Measurements from ENCODE around the gene SOX30. TPM values are rescaled to one million over a fixed set of nuclear protein-coding genes. Genes with fewer than 3 reads are reported as not detected.

SOX30 gene
- total RNA-seq, 1 donor from 2014 or later = 0.15 TPM

DNA sequence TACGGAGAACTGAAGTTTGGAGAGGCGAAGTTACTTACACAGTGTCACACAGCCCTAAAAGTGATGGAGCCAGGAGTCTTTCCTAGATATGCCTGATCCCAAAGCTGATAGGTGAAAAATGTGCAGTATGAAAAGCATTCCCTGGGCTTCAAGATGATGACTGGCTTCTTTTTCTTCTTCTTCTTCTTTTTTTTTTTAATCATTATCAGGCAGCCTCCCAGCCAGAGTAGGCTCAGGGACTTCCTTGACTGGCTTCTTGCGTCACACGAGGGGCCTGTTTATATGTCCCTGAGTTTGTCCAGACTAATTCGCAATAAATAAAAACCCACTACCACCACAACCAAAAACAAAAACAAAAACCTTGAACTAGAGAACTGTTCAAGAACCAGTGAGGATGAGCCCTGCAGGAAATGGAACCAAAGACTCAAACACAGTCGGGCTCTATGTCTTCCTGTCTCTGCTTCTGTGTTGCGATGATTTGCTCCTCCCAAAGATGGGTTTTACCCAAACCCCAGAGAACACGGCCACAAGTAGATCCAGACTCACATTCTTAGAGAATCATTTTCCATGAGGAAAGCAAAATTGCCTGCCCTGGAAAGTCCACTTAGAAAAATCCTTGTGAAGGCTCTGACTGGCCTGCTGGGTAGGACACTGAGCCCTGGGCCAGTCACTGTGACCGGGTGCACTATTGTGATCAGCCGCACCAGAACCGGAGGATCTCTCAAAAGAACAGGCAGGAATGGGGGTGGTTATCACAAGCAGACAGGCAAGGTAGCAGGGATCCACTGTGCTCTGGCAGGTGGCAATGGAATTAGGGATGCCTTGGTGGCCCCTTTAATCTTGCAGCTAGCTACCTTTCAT, 38.6 kb downstream of the SOX30 start:
- TF ChIP-seq, protein P1, sequence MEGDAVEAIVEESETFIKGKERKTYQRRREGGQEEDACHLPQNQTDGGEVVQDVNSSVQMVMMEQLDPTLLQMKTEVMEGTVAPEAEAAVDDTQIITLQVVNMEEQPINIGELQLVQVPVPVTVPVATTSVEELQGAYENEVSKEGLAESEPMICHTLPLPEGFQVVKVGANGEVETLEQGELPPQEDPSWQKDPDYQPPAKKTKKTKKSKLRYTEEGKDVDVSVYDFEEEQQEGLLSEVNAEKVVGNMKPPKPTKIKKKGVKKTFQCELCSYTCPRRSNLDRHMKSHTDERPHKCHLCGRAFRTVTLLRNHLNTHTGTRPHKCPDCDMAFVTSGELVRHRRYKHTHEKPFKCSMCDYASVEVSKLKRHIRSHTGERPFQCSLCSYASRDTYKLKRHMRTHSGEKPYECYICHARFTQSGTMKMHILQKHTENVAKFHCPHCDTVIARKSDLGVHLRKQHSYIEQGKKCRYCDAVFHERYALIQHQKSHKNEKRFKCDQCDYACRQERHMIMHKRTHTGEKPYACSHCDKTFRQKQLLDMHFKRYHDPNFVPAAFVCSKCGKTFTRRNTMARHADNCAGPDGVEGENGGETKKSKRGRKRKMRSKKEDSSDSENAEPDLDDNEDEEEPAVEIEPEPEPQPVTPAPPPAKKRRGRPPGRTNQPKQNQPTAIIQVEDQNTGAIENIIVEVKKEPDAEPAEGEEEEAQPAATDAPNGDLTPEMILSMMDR (IDR thresholded peaks at IDR 0.05; ENCODE audit: unreplicated experiment) = no peak
- DNase-seq (ENCODE audit: low spot score) = no peak
- H3K4me3 Mint-ChIP-seq (ENCODE audit: unreplicated experiment) = no peak overlapping the region
- H3K36me3 Mint-ChIP-seq (ENCODE audit: low read depth, unreplicated experiment) = no peaks in the 10 kb centered on the region
- H3K9me3 Mint-ChIP-seq (ENCODE audit: unreplicated experiment) = no peaks in the 10 kb centered on the region
- H3K27ac Mint-ChIP-seq (ENCODE audit: unreplicated experiment) = no peak overlapping the region
- peaks cover 9% of the 10 kb centered on the region for H3K4me1 Mint-ChIP-seq (ENCODE audit: unreplicated experiment)
- H3K27me3 Mint-ChIP-seq (ENCODE audit: unreplicated experiment) = peaks cover 3% of the 10 kb centered on the region

DNA sequence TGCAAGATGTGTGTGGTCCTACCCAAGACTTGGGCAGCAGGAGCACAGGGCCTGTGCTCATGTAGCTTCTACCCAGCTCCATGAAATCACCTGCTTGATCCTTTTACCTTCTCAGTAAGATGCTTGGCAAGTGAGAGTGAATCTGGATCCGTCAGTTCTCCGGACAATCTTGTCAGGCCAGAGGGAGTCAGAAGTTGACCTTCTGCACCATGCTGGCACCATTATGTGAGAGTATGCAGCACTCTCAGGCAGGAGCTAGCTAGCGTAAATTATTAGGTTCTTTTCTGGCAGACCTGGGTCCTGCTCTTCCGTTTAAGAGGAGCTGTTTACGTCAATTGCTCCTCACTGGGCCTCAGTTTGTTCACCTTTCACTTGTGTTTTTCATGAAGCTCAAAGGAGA, 39.7 kb downstream of the SOX30 start:
- Mint-ChIP-seq H3K9me3 (ENCODE audit: unreplicated experiment) (no peaks in the 10 kb centered on the region), H3K27me3 (ENCODE audit: unreplicated experiment) (peaks cover 5% of the 10 kb centered on the region), H3K27ac (ENCODE audit: unreplicated experiment) (no peak overlapping the region), H3K4me1 (ENCODE audit: unreplicated experiment) (peaks cover 9% of the 10 kb centered on the region), H3K36me3 (ENCODE audit: low read depth, unreplicated experiment) (no peaks in the 10 kb centered on the region), H3K4me3 (ENCODE audit: unreplicated experiment) (no peak overlapping the region)
- no peak for DNase-seq (ENCODE audit: low spot score)
- TF ChIP-seq, protein P1 (IDR thresholded peaks at IDR 0.05; ENCODE audit: unreplicated experiment) = no peak

DNA sequence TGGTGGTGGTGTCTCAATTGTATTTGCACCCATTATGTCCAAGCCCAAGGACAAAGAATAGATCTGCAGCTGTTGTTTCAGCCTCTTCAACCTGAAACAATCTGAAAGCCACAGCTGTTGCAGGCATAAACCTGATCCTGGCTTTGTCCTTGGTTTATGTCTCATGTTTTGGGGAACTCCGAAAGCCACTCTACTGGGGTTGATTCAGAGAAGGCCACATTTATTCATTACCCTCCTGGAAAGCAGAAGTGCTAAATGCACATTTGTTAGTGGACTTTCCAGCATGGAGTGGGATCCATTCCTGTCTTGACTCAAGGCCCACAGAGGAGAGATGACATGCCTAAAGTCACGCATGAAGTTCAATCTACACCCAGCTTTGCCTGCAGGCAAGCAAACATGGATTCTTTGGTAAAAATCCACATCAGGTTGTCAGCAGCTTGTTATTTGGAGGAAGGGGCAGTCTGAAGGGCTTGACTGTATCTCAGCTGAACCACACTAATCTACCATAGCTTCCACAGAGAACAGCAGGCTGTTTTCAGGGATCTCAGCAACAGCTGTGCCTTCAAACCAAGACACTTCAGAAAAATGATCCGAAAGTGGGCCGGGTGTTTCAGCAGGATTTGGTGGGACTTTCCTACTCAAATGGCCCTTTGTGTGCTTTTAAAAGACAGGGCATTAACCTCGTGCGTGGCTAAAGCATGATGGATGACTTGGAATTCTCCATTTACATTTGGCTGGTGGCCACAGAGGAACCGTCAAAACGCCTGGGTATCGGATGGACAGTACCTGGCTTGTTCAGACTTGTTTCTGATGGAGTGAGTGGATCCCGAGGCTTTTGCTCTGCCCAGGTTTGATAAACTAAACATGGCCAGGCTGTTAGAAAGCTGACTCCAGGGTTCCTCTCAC, 40.4 kb downstream of the SOX30 start:
- H3K9me3 Mint-ChIP-seq (ENCODE audit: unreplicated experiment) = no peaks in the 10 kb centered on the region
- no peak overlapping the region for H3K27ac Mint-ChIP-seq (ENCODE audit: unreplicated experiment)
- peaks cover 5% of the 10 kb centered on the region for H3K27me3 Mint-ChIP-seq (ENCODE audit: unreplicated experiment)
- H3K4me3 Mint-ChIP-seq (ENCODE audit: unreplicated experiment) = no peak overlapping the region
- no peaks in the 10 kb centered on the region for H3K36me3 Mint-ChIP-seq (ENCODE audit: low read depth, unreplicated experiment)
- TF ChIP-seq, protein P1 (IDR thresholded peaks at IDR 0.05; ENCODE audit: unreplicated experiment) = no peak
- H3K4me1 Mint-ChIP-seq (ENCODE audit: unreplicated experiment) = peaks cover 9% of the 10 kb centered on the region
- no peak for DNase-seq (ENCODE audit: low spot score)

DNA sequence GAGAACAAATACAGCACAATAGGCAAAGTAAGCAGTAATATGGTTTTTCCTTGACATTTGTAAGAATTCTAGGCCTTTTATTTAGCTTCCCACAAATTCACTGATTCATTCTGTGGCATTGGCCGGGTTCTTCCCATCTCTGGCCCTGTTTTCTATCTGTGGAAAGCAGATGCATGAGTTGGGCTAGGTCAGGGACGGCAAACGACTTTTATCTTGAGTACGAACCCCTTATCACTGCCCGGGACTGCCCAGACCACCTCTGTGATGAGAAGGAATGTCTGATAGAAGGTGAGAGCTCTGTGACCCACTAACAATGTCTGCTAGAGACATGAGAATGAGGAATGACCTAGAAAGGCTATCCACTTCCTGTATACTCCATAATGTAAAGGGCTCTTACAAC, 41.2 kb downstream of the SOX30 start:
- TF ChIP-seq, protein P1 (IDR thresholded peaks at IDR 0.05; ENCODE audit: unreplicated experiment) = no peak
- no peaks in the 10 kb centered on the region for H3K36me3 Mint-ChIP-seq (ENCODE audit: low read depth, unreplicated experiment)
- DNase-seq (ENCODE audit: low spot score) = no peak
- H3K27ac Mint-ChIP-seq (ENCODE audit: unreplicated experiment) = no peak overlapping the region
- H3K9me3 Mint-ChIP-seq (ENCODE audit: unreplicated experiment) = no peaks in the 10 kb centered on the region
- H3K4me1 Mint-ChIP-seq (ENCODE audit: unreplicated experiment) = peaks cover 9% of the 10 kb centered on the region
- H3K27me3 Mint-ChIP-seq (ENCODE audit: unreplicated experiment) = peaks cover 5% of the 10 kb centered on the region
- H3K4me3 Mint-ChIP-seq (ENCODE audit: unreplicated experiment) = no peak overlapping the region

Data from endothelial cell (in vitro differentiated cells).